HepG2 (cell line): Measurements from ENCODE around the gene PLCL1. TPM values are rescaled to one million over a fixed set of nuclear protein-coding genes. Genes with fewer than 3 reads are reported as not detected.
"Not testable (repeated sequence)": the region's sequence is repeated elsewhere in the genome, so short reads cannot be mapped to it uniquely, and the experiment has no call there.

Experiments used
- ATAC-seq: fragments of 200-7000 bp; cut with Tn5 transposase; 3 replicates; pipeline ENCODE4 v1.9.1; 2020; ENCODE audit warnings: mild to moderate bottlenecking, moderate library complexity
- BruUV-seq: library from RNA; stranded (reverse); fragments of 400-500 nt; replicated peaks from 2 replicates; lab custom pipeline; 2021; lab: Mats Ljungman, UMichigan
- CTCF ChIA-PET: fragments of 300-600 bp; formaldehyde crosslinking; extraction: SDS; loops from one replicate; lab custom pipeline; 2021; ENCODE audit warnings: low total read pairs, inconsistent platforms, low intra/inter-chr PET ratio; lab: Yijun Ruan, JAX
- POLR2A ChIA-PET: fragments of 350-600 bp; sonication (Branson Sonifier 250); formaldehyde crosslinking; loops from one replicate; lab custom pipeline; 2020; ENCODE audit warnings: antibody characterized with exemption, inconsistent platforms; lab: Yijun Ruan, JAX
- DNase-seq: peaks from one replicate; pipeline ENCODE4 v3.0.0-alpha.2; 2015; ENCODE audit warnings: low spot score
- FAIRE-seq: peaks from 3 replicates; lab custom pipeline; 2011; peaks lifted over from hg19 to GRCh38; lab: Jason Lieb, UNC
- H2AFZ ChIP-seq: one replicate; pipeline ENCODE4 v1.6.1; 2011; ENCODE audit warnings: low read length, inconsistent platforms
- H3K27ac ChIP-seq: fragments of 300-600 bp; 3 replicates; pipeline ENCODE4 v1.8.0; 2011; ENCODE audit warnings: mixed run types, mild to moderate bottlenecking, mixed read lengths, low read length, inconsistent platforms; ENCODE audit not compliant: insufficient read depth; ENCODE audit errors: extremely low read length
- H3K27me3 ChIP-seq, 2 experiments: fragments of 200-600 bp in 1 of 2; 2 replicates in 1 of 2; 3 replicates in 1 of 2; pipeline versions ENCODE4 v1.6.0 to v1.8.0; 2011; ENCODE audit warnings: low read length in 2 of 2, mild to moderate bottlenecking in 2 of 2, moderate library complexity in 2 of 2, inconsistent platforms in 1 of 2; ENCODE audit not compliant: insufficient read depth in 2 of 2, control insufficient read depth in 1 of 2
- H3K36me3 ChIP-seq, 2 experiments: fragments of 200-600 bp in 1 of 2; replicated peaks in 1 of 2; 2 replicates in 1 of 2; 3 replicates in 1 of 2; pipeline versions ENCODE4 v1.5.1 to v1.8.0; 2011; ENCODE audit warnings: low read length in 2 of 2, inconsistent platforms in 1 of 2; ENCODE audit not compliant: insufficient read depth in 2 of 2, control insufficient read depth in 1 of 2
- H3K4me1 ChIP-seq: 2 replicates; pipeline ENCODE4 v1.5.1; 2012; ENCODE audit warnings: low read length, inconsistent platforms; ENCODE audit not compliant: insufficient read depth
- H3K4me2 ChIP-seq: 2 replicates; pipeline ENCODE4 v1.6.0; 2011; ENCODE audit warnings: low read depth, low read length, inconsistent platforms
- H3K4me3 ChIP-seq, 3 experiments: fragments of 200-600 bp in 1 of 3; sonication (generic), shearing (Covaris generic) in 1 of 3; replicated peaks in 1 of 3; 2 replicates each; pipeline ENCODE4 v1.5.1; 2011 to 2016; ENCODE audit warnings: low read length in 3 of 3, inconsistent platforms in 2 of 3, low read depth in 2 of 3, mild to moderate bottlenecking in 2 of 3, control low read depth in 1 of 3, mixed read lengths in 1 of 3; ENCODE audit not compliant: insufficient read depth in 1 of 3
- H3K79me2 ChIP-seq: one replicate; pipeline ENCODE4 v1.6.1; 2011; ENCODE audit warnings: low read length, inconsistent platforms; ENCODE audit not compliant: insufficient read depth
- H3K9ac ChIP-seq: 2 replicates; pipeline ENCODE4 v1.6.0; 2011; ENCODE audit warnings: mild to moderate bottlenecking, low read depth, low read length, inconsistent platforms; ENCODE audit not compliant: insufficient read depth
- H3K9me3 ChIP-seq: 2 replicates; pipeline ENCODE4 v1.5.1; 2012; ENCODE audit warnings: mild to moderate bottlenecking, low read length
- H4K20me1 ChIP-seq: 2 replicates; pipeline ENCODE4 v1.6.0; 2011; ENCODE audit warnings: inconsistent platforms, mild to moderate bottlenecking, low read length, moderate library complexity; ENCODE audit not compliant: insufficient read depth
- ARID3A ChIP-seq: IDR thresholded peaks from 2 replicates; pipeline ENCODE4 v1.6.1; 2012; ENCODE audit warnings: low read depth, low read length, improper control_type of control experiment
- ARID5B ChIP-seq: IDR thresholded peaks from 2 replicates; pipeline ENCODE4 v1.4.0; 2020; ENCODE audit warnings: mild to moderate bottlenecking, missing genetic modification reagents
- ATF1 ChIP-seq: IDR thresholded peaks from 2 replicates; pipeline ENCODE4 v1.6.1; 2016; ENCODE audit warnings: mild to moderate bottlenecking, control low read depth
- GABPA ChIP-seq, 2 experiments: IDR thresholded peaks; 2 replicates each; pipeline ENCODE4 v1.6.1; 2011 to 2016; ENCODE audit warnings: low read depth in 2 of 2, low read length in 1 of 2, missing biosample characterization in 1 of 2, missing genetic modification characterization in 1 of 2
- PHF20 ChIP-seq: sonication (generic); formaldehyde crosslinking; IDR thresholded peaks from 2 replicates; pipeline ENCODE4 v1.5.0; 2020; ENCODE audit warnings: mild to moderate bottlenecking, missing genetic modification reagents
- POGK ChIP-seq: sonication (generic); formaldehyde crosslinking; conservative IDR thresholded peaks from 2 replicates; pipeline ENCODE4 v1.8.0; 2022; ENCODE audit warnings: mild to moderate bottlenecking, moderate library complexity, missing genetic modification reagents
- ZNF44 ChIP-seq: sonication (generic); formaldehyde crosslinking; IDR thresholded peaks from 2 replicates; pipeline ENCODE4 v1.5.1; 2020; ENCODE audit warnings: mild to moderate bottlenecking, missing genetic modification reagents
- WGBS: methylation state at CpG from one replicate; pipeline ENCODE4 v1.1.6; 2017; ENCODE audit warnings: low lambda C conversion rate; 5-methylcytosine and 5-hydroxymethylcytosine counted together
- in situ Hi-C: cut with HindIII; loops from 2 replicates; pipeline ENCODE4 v1.10.0; 2017; ENCODE audit warnings: low pct_unique_long_range_greater_than_20kb; ENCODE audit not compliant: extremely low pct_ligation_motif_present
- intact Hi-C: fragments of 100-400 bp; cut with micrococcal nuclease; formaldehyde crosslinking; loops from one replicate; pipeline ENCODE4 v1.10.0; 2022; ENCODE audit not compliant: unreplicated experiment
- polyA plus RNA-seq, 8 experiments: library from polyadenylated mRNA; depleted of rRNA in 3 of 8; stranded (reverse) in 7 of 8; unstranded in 1 of 8; fragments of >200 nt; fragmentation: Illumina TruSeq in 4 of 8; extraction: Trizol in 4 of 8; gene quantifications; 2 replicates each; pipeline versions ENCODE4 v1.2.1 to v1.2.3, GENCODE V29; 2011 to 2016; ENCODE audit warnings: low read depth in 4 of 8, missing spikeins in 1 of 8, mixed read lengths in 1 of 8; ENCODE audit not compliant: insufficient read depth in 1 of 8
- total RNA-seq, 5 experiments: library from RNA; depleted of rRNA; stranded (reverse); fragments of >200 nt; fragmentation: Illumina TruSeq; extraction: Trizol; gene quantifications; 2 replicates each; pipeline ENCODE4 v1.2.3, GENCODE V29; 2016; ENCODE audit warnings: low read depth in 1 of 5

Gene PLCL1
- total and polyA plus RNA-seq, 2 of the 13 experiments (the other 11 are each of a cell fraction or from before 2014, with no cell fraction given): not detected

- H2AFZ ChIP-seq: no peak overlapping the region
- BruUV-seq: no TSS peak
- no peaks in the 10 kb centered on the region for H3K9me3 ChIP-seq
- no peaks in the 10 kb centered on the region for H3K4me1 ChIP-seq
- no peak overlapping the region for H3K9ac ChIP-seq
- FAIRE-seq: no peak
- H3K36me3 ChIP-seq: no peaks in the 10 kb centered on the region
- no peaks in the 10 kb centered on the region for H3K79me2 ChIP-seq
- no peak for ATAC-seq
- 0% methylated on average over 1 of the region's 1 CpG for WGBS
- CTCF ChIA-PET: no interaction called here
- in situ Hi-C loops: no loop called here
- no peak overlapping the region for H3K27ac ChIP-seq
- TF ChIP-seq PHF20 (CRISPR knock-in tag): no peak
- no peak for TF ChIP-seq ARID3A
- TF ChIP-seq GABPA (IDR thresholded peaks at IDR 0.05; ENCODE audit: low read depth, low read length): no peak
- TF ChIP-seq GABPA (CRISPR knock-in tag; IDR thresholded peaks at IDR 0.05; ENCODE audit: low read depth): no peak
- TF ChIP-seq ATF1 (CRISPR knock-in tag): no peak
- no peak for TF ChIP-seq ARID5B (CRISPR knock-in tag)
- no peak for TF ChIP-seq POGK (CRISPR knock-in tag)
- TF ChIP-seq ZNF44 (CRISPR knock-in tag): no peak
- TF ChIP-seq, all 625 proteins: peak for 0
- no peak overlapping the region for H3K4me3 ChIP-seq
- intact Hi-C loops: no loop called here
- POLR2A ChIA-PET: no interaction called here
- no peaks in the 10 kb centered on the region for H4K20me1 ChIP-seq
- no peak for DNase-seq
- no peaks in the 10 kb centered on the region for H3K27me3 ChIP-seq
- no peak overlapping the region for H3K4me2 ChIP-seq
These were observed 224.6 kb downstream of the PLCL1 start for GRCh38 chr2:198028955-198029354.

GRCh38 chr2:198029576-198029975 is 225.2 kb downstream of the PLCL1 start:
- H2AFZ ChIP-seq, H3K27me3 ChIP-seq, intact Hi-C loops, H3K36me3 ChIP-seq, H3K27ac ChIP-seq, H3K9me3 ChIP-seq, H3K9ac ChIP-seq, DNase-seq, H3K79me2 ChIP-seq, BruUV-seq, H3K4me3 ChIP-seq, CTCF ChIA-PET, POLR2A ChIA-PET, H3K4me1 ChIP-seq, in situ Hi-C loops, H4K20me1 ChIP-seq, H3K4me2 ChIP-seq, ATAC-seq, FAIRE-seq: not testable (repeated sequence)
- WGBS: 4% methylated on average over 5 of the region's 5 CpGs
